ENCODE measurements around the gene AFF3.

The AFF3 gene

GRCh38 chr2:99811544-99811943, 330.8 kb downstream of the AFF3 start:
- DNase-seq, result no peak

- DNase-seq, result no peak
These were observed 332.2 kb downstream of the AFF3 start for GRCh38 chr2:99810225-99810624.

- DNase-seq, result no peak
These were observed 333.0 kb downstream of the AFF3 start for GRCh38 chr2:99809259-99809900.

GRCh38 chr2:99808361-99809200, 333.8 kb downstream of the AFF3 start:
- no peak for DNase-seq

- DNase-seq, result no peak
These were observed 335.6 kb downstream of the AFF3 start for GRCh38 chr2:99806758-99807157.

- DNase-seq, result no peak
These were observed 336.4 kb downstream of the AFF3 start for GRCh38 chr2:99805930-99806476.

GRCh38 chr2:99803846-99804245, 338.5 kb downstream of the AFF3 start:
- DNase-seq, result no peak

- no peak for DNase-seq
These were observed 339.7 kb downstream of the AFF3 start for GRCh38 chr2:99802734-99803133.

GRCh38 chr2:99801327-99801901, 341.0 kb downstream of the AFF3 start:
- DNase-seq, result no peak

- no peak for DNase-seq
These were observed 344.9 kb downstream of the AFF3 start for GRCh38 chr2:99797475-99797874.

GRCh38 chr2:99794414-99794813, 348.0 kb downstream of the AFF3 start:
- no peak for DNase-seq

- DNase-seq, result no peak
These were observed 349.4 kb downstream of the AFF3 start for GRCh38 chr2:99793022-99793421.

GRCh38 chr2:99789849-99790248, 352.5 kb downstream of the AFF3 start:
- no peak for DNase-seq

- no peak for DNase-seq
These were observed 354.5 kb downstream of the AFF3 start for GRCh38 chr2:99787769-99788382.

- no peak for DNase-seq
These were observed 355.6 kb downstream of the AFF3 start for GRCh38 chr2:99786636-99787390.

GRCh38 chr2:99784946-99785345, 357.4 kb downstream of the AFF3 start:
- DNase-seq, result no peak

GRCh38 chr2:99784282-99784681, 358.1 kb downstream of the AFF3 start:
- DNase-seq, result no peak

- no peak for DNase-seq
These were observed 362.1 kb downstream of the AFF3 start for GRCh38 chr2:99780276-99780675.

GRCh38 chr2:99779276-99779675, 363.1 kb downstream of the AFF3 start:
- no peak for DNase-seq

- no peak for DNase-seq
These were observed 364.6 kb downstream of the AFF3 start for GRCh38 chr2:99777656-99778290.

- DNase-seq, result no peak
These were observed 365.3 kb downstream of the AFF3 start for GRCh38 chr2:99776906-99777646.
